ENCODE results near the gene RGMA.

DNA sequence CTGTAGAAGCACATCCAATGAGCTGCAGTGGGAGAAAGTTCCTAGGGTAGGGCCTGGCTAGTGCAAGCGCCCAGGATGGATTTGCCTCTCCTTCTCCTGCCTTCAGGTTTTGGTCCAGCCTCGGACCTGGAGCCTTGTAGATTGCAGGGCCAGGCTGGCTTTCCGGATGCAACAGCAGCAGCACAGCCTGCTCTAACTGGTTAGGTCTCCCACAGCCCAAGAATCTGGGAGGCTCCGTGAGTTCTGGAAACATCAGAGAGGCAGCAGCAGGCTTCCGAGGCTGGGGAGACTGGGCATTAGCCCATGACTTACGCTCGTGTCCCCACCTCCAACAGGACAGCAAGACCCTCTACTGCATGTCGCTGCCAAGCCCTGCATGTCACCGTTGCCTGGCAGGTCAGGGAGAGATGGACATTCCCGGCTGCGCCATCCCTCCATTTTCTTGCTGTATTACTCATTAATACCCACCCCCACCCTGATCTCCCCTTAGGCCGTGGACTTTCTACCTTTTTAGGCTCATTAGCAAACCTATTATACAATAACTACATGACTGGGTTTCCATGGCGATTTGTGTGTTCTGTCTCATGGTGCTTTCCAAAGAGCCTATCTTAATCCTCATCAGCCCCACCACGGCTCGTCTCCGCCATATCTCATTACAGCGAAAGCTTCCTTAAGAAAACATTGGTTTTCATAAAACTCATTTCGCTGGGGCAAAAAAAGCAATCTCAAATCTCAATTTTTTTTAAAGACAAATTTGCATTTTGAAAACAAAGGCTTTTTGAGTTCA lies 40.9 kb upstream of the RGMA start:
- TF ChIP-seq, protein P1, sequence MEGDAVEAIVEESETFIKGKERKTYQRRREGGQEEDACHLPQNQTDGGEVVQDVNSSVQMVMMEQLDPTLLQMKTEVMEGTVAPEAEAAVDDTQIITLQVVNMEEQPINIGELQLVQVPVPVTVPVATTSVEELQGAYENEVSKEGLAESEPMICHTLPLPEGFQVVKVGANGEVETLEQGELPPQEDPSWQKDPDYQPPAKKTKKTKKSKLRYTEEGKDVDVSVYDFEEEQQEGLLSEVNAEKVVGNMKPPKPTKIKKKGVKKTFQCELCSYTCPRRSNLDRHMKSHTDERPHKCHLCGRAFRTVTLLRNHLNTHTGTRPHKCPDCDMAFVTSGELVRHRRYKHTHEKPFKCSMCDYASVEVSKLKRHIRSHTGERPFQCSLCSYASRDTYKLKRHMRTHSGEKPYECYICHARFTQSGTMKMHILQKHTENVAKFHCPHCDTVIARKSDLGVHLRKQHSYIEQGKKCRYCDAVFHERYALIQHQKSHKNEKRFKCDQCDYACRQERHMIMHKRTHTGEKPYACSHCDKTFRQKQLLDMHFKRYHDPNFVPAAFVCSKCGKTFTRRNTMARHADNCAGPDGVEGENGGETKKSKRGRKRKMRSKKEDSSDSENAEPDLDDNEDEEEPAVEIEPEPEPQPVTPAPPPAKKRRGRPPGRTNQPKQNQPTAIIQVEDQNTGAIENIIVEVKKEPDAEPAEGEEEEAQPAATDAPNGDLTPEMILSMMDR (conservative IDR thresholded peaks at IDR 0.05; ENCODE audit: low read depth in 2 of 2) = no peak
- TF ChIP-seq POLR2AphosphoS5 (IDR thresholded peaks at IDR 0.05; ENCODE audit: low read depth) (no peak), EZH2phosphoT487 (IDR thresholded peaks at IDR 0.05; ENCODE audit: unreplicated experiment) (no peak), ZNF331 (CRISPR knock-in tag; IDR thresholded peaks at IDR 0.05; ENCODE audit: low read depth) (no peak), EZH2 (IDR thresholded peaks at IDR 0.05; ENCODE audit: low read depth, unreplicated experiment) (no peak)

Data from GM23338 (cell line).